OCI-LY1 (cell line): Measurements from ENCODE around the gene NFKBIB.

Source experiments
- H2AFZ ChIP-seq: fragments of 200-600 bp; sonication (generic), shearing (Covaris generic); 2 replicates; pipeline ENCODE4 v1.6.0; 2014; ENCODE audit warnings: antibody characterized with exemption, mild to moderate bottlenecking, low read length
- H3F3A ChIP-seq: fragments of 200-600 bp; sonication (generic), shearing (Covaris generic); 2 replicates; pipeline ENCODE4 v1.6.0; 2014; ENCODE audit warnings: mild to moderate bottlenecking, antibody characterized with exemption, low read length, moderate library complexity; ENCODE audit not compliant: insufficient read depth
- H3K27ac ChIP-seq: fragments of 200-600 bp; sonication (generic); 2 replicates; pipeline ENCODE4 v1.5.1; 2014; ENCODE audit warnings: low read length, mixed run types, mild to moderate bottlenecking, low read depth; ENCODE audit not compliant: poor library complexity, severe bottlenecking
- H3K27me3 ChIP-seq: fragments of 200-600 bp; sonication (generic); 2 replicates; pipeline ENCODE4 v1.6.0; 2014; ENCODE audit warnings: antibody characterized with exemption, mild to moderate bottlenecking, low read length, moderate library complexity; ENCODE audit not compliant: insufficient read depth
- H3K36me3 ChIP-seq: fragments of 200-600 bp; sonication (generic); 2 replicates; pipeline ENCODE4 v1.6.1; 2014; ENCODE audit warnings: mild to moderate bottlenecking, antibody characterized with exemption, low read length, moderate library complexity, mixed read lengths; ENCODE audit not compliant: insufficient read depth
- H3K4me1 ChIP-seq: fragments of 200-600 bp; sonication (generic); 2 replicates; pipeline ENCODE4 v1.5.1; 2014; ENCODE audit warnings: mild to moderate bottlenecking, low read length, moderate library complexity; ENCODE audit not compliant: insufficient read depth, severe bottlenecking
- H3K4me2 ChIP-seq: fragments of 200-600 bp; sonication (generic), shearing (Covaris generic); 2 replicates; pipeline ENCODE4 v1.6.1; 2014; ENCODE audit warnings: low read length
- H3K4me3 ChIP-seq: fragments of 200-600 bp; sonication (generic); 2 replicates; pipeline ENCODE4 v1.5.1; 2014; ENCODE audit warnings: low read length, low read depth, mild to moderate bottlenecking, mixed read lengths; ENCODE audit not compliant: poor library complexity, severe bottlenecking
- H3K79me2 ChIP-seq: fragments of 200-600 bp; shearing (Covaris generic); 2 replicates; pipeline ENCODE4 v1.6.1; 2016; ENCODE audit warnings: mixed run types, low read length, mixed read lengths; ENCODE audit not compliant: insufficient read depth
- H3K9ac ChIP-seq: fragments of 200-600 bp; sonication (generic), shearing (Covaris generic); 2 replicates; pipeline ENCODE4 v1.6.1; 2014; ENCODE audit warnings: mild to moderate bottlenecking, low read length, mixed read lengths
- H3K9me2 ChIP-seq: fragments of 200-600 bp; sonication (generic), shearing (Covaris generic); 2 replicates; pipeline ENCODE4 v1.6.1; 2014; ENCODE audit warnings: low read depth, mild to moderate bottlenecking, low read length, mixed read lengths
- H3K9me3 ChIP-seq: fragments of 200-600 bp; shearing (Covaris generic); 2 replicates; pipeline ENCODE4 v1.6.1; 2014; ENCODE audit warnings: low read length, mixed read lengths
- H4K20me1 ChIP-seq: fragments of 200-600 bp; sonication (generic), shearing (Covaris generic); 2 replicates; pipeline ENCODE4 v1.6.0; 2016; ENCODE audit warnings: mild to moderate bottlenecking, low read length; ENCODE audit not compliant: insufficient read depth
- EZH2 ChIP-seq: fragments of 200-600 bp; sonication (generic), shearing (Covaris generic); IDR thresholded peaks from 2 replicates; pipeline ENCODE4 v1.8.0; 2017; ENCODE audit warnings: borderline replicate concordance, mixed run types, mild to moderate bottlenecking, antibody characterized with exemption, low read length, moderate library complexity, mixed read lengths
- TF ChIP-seq, protein P1 (sequence below): fragments of 200-600 bp; sonication (generic), shearing (Covaris generic); IDR thresholded peaks from 2 replicates; pipeline ENCODE4 v1.5.1; 2017; ENCODE audit warnings: mild to moderate bottlenecking, antibody characterized with exemption, low read length, moderate library complexity, mixed read lengths

NFKBIB gene, protein sequence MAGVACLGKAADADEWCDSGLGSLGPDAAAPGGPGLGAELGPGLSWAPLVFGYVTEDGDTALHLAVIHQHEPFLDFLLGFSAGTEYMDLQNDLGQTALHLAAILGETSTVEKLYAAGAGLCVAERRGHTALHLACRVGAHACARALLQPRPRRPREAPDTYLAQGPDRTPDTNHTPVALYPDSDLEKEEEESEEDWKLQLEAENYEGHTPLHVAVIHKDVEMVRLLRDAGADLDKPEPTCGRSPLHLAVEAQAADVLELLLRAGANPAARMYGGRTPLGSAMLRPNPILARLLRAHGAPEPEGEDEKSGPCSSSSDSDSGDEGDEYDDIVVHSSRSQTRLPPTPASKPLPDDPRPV

DNA sequence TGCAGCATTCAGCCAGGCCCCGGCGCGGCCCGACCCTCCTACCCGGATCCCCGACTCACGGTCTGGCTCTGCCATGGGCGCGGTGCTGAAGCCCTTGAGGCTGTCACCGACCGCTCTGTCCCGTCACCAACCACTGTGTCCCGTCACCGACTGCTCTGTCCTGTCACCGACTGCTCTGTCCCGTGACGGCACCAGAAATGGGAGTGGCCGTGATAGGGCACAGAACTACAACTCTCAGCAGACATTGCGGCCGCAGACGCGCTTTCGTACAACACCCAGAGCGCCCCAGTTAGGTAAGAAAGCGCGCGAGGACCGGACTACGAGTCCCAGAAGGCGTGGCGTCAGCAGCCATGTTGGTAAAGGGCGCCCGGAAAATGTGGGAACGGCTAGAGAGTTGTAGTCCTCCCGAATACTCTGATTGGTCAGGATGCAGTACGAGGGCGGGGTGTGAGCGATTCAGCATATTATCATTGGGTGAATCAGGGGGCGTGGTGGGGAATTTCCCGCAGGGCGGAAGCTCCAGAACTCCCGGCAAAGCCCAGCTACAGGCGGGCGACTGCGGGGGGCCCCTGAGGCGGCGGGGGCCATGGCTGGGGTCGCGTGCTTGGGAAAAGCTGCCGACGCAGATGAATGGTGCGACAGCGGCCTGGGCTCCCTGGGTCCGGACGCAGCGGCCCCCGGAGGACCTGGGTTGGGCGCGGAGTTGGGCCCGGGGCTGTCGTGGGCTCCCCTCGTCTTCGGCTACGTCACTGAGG, at the start of gene NFKBIB, which contains the start of gene SIRT2:
NFKBIB (plus strand) TSS at position 523 of the 755 bp plus-strand sequence; CDS start at position 587, 64 bp downstream.
SIRT2 (minus strand) TSS at position 172 of the 755 bp plus-strand sequence; CDS start at position 75, 97 bp downstream.
- Histone ChIP-seq H3K9me3 (no peaks in the 10 kb centered on the region), H3K4me2 (peak within 1 kb of the TSS; percentile 82), H3K4me1 (peaks cover 24% of the 10 kb centered on the region), H3K27ac (peak within 1 kb of the TSS; percentile 8), H3K79me2 (peaks cover 16% of the 10 kb centered on the region), H2AFZ (no peak within 1 kb of the TSS), H3K36me3 (peaks cover 12% of the 10 kb centered on the region), H3K4me3 (peak within 1 kb of the TSS; percentile 67), H4K20me1 (no peaks in the 10 kb centered on the region), H3K27me3 (no peaks in the 10 kb centered on the region), H3F3A (no peaks in the 10 kb centered on the region), H3K9me2 (no peaks in the 10 kb centered on the region), H3K9ac (peak within 1 kb of the TSS; percentile 75)
- TF ChIP-seq, protein P1, sequence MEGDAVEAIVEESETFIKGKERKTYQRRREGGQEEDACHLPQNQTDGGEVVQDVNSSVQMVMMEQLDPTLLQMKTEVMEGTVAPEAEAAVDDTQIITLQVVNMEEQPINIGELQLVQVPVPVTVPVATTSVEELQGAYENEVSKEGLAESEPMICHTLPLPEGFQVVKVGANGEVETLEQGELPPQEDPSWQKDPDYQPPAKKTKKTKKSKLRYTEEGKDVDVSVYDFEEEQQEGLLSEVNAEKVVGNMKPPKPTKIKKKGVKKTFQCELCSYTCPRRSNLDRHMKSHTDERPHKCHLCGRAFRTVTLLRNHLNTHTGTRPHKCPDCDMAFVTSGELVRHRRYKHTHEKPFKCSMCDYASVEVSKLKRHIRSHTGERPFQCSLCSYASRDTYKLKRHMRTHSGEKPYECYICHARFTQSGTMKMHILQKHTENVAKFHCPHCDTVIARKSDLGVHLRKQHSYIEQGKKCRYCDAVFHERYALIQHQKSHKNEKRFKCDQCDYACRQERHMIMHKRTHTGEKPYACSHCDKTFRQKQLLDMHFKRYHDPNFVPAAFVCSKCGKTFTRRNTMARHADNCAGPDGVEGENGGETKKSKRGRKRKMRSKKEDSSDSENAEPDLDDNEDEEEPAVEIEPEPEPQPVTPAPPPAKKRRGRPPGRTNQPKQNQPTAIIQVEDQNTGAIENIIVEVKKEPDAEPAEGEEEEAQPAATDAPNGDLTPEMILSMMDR: no peak
- no peak for TF ChIP-seq EZH2

DNA sequence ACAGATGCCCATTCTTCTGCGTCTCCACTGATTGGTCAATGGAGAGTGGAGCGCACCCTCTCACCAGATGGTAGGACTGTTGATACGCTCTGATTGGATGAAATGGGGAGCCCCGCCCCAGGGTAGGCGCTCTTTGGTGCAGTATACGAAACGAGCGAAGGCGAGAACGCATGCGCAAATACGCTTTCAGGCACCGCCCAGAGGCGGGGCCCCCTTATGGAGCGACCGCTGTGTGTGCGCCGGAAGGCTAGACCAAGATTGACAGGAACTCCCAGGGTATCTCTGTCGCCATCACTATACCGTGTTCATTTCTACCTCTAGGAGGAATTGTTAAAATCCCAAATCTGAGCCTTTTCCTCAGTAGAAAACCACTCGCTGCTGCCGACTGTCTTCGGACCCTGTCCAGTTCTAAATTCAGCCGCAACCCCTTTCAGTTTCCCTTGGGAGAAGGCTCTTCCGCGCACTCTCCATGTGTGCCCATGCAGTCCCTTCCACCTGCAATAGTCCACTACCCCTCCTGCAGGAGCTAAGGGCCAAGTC, 49.3 kb upstream of the NFKBIB start:
- peaks cover 36% of the 10 kb centered on the region for H3K36me3 ChIP-seq
- H3K4me3 ChIP-seq: peak overlapping the region; percentile 68
- H3K79me2 ChIP-seq: peaks cover 24% of the 10 kb centered on the region
- H3K9me3 ChIP-seq: no peaks in the 10 kb centered on the region
- H3K27me3 ChIP-seq: no peaks in the 10 kb centered on the region
- TF ChIP-seq EZH2: no peak
- TF ChIP-seq, protein P1: peak; percentile 17; the same call in 1 of the 2 replicates
- H4K20me1 ChIP-seq: no peaks in the 10 kb centered on the region
- H3F3A ChIP-seq: no peaks in the 10 kb centered on the region
- H3K27ac ChIP-seq: peak overlapping the region; percentile 95
- no peak overlapping the region for H2AFZ ChIP-seq
- no peaks in the 10 kb centered on the region for H3K9me2 ChIP-seq
- peaks cover 34% of the 10 kb centered on the region for H3K4me1 ChIP-seq
- H3K4me2 ChIP-seq: peak overlapping the region; percentile 90
- H3K9ac ChIP-seq: peak overlapping the region; percentile 84

DNA sequence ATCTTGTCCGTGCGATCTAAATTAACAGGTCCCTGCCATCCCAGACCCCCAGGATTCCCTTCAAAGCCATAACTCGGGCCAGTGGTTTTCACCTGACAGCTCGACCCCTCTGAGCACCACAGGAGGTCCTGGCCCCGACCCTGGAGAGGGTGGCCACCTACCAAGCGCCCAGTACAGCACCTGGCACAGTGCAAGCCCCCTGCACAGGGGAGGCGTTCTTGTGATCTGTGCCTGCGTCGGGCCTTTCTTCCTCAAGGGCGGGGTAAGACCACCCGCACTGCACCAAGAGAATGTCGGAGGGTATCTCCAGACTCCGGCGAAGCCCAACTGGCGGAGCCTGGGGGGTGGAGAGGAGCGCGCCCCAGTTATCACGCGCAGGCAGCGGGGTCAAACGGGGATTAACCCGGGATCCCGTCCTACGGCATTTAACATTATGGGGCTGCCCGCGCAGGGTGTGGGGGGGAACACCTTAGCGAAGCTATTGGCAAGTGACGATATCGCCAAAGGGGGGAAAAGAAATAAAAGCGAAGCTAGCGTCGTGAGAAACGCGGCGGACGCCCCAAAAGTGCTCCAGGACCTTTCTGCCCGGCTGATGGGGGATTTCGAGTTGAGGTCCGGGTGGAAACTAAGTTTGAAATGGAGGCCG, 48.7 kb upstream of the NFKBIB start:
- Histone ChIP-seq H3K27me3 (no peaks in the 10 kb centered on the region), H3K36me3 (peaks cover 30% of the 10 kb centered on the region), H3K4me1 (peaks cover 34% of the 10 kb centered on the region), H3K9ac (peak overlapping the region; percentile 84), H3K4me2 (peak overlapping the region; percentile 90), H3K9me2 (no peaks in the 10 kb centered on the region), H3K27ac (peak overlapping the region; percentile 95), H3K9me3 (no peaks in the 10 kb centered on the region), H3K79me2 (peaks cover 24% of the 10 kb centered on the region), H3K4me3 (peak overlapping the region; percentile 68), H3F3A (no peaks in the 10 kb centered on the region), H2AFZ (no peak overlapping the region), H4K20me1 (no peaks in the 10 kb centered on the region)
- TF ChIP-seq, protein P1: no peak; the same call in 1 of the 2 replicates
- TF ChIP-seq EZH2: no peak
